Thymus (tissue), 11 donors: Measurements from ENCODE around the gene CCDC3. TPM values are rescaled to one million over a fixed set of nuclear protein-coding genes. Genes with fewer than 3 reads are reported as not detected.

Experiments
- DNase-seq, 9 donors: peaks; one replicate each; pipeline ENCODE4 v3.0.0-alpha.2; 2013; ENCODE audit warnings: low spot score in 9 of 9, low read depth in 6 of 9, missing footprints in 1 of 9
- H3K27ac ChIP-seq, 2 donors: one replicate each; pipeline ENCODE4 v1.5.1; 2013; ENCODE audit warnings: control low read depth in 1 of 2, low read depth in 1 of 2, low read length in 1 of 2, mild to moderate bottlenecking in 1 of 2, moderate library complexity in 1 of 2
- H3K27me3 ChIP-seq, 2 donors: one replicate each; pipeline ENCODE4 v1.5.1; 2013; ENCODE audit warnings: low read length in 1 of 2; ENCODE audit not compliant: control insufficient read depth in 2 of 2, insufficient read depth in 1 of 2
- H3K36me3 ChIP-seq, 2 donors: one replicate each; pipeline ENCODE4 v1.5.1; 2013; ENCODE audit warnings: low read length in 1 of 2, mild to moderate bottlenecking in 1 of 2, moderate library complexity in 1 of 2; ENCODE audit not compliant: control insufficient read depth in 2 of 2, insufficient read depth in 2 of 2
- H3K4me1 ChIP-seq, 2 donors: one replicate each; pipeline ENCODE4 v1.5.1; 2013; ENCODE audit warnings: low read length in 2 of 2; ENCODE audit not compliant: control insufficient read depth in 2 of 2, insufficient read depth in 2 of 2
- H3K4me3 ChIP-seq, 2 donors: one replicate each; pipeline ENCODE4 v1.5.1; 2013; ENCODE audit warnings: low read length in 2 of 2, control low read depth in 1 of 2, mild to moderate bottlenecking in 1 of 2
- H3K9me3 ChIP-seq, 2 donors: one replicate each; pipeline ENCODE4 v1.5.1; 2013; ENCODE audit warnings: low read length in 1 of 2, mild to moderate bottlenecking in 1 of 2; ENCODE audit not compliant: control insufficient read depth in 2 of 2, insufficient read depth in 1 of 2
- WGBS: extraction: QIAGEN DNeasy Blood & Tissue Kit; methylation state at CpG from one replicate; pipeline ENCODE4 v1.1.7; 2013; 5-methylcytosine and 5-hydroxymethylcytosine counted together
- polyA plus RNA-seq: library from polyadenylated mRNA; stranded (reverse); fragments of 200-250 nt; gene quantifications from one replicate; pipeline ENCODE4 v1.2.3, GENCODE V29; 2013
- total RNA-seq: library from RNA; stranded (reverse); fragments of 120-200 nt; gene quantifications from one replicate; pipeline ENCODE4 v1.2.4, GENCODE V29; 2013
- donor health status: healthy.

Gene CCDC3
- total and polyA plus RNA-seq, 2 donors: 17.3 to 52.4 TPM

- Histone ChIP-seq H3K9me3 (no peaks in the 10 kb centered on the region), H3K27me3 (no peaks in the 10 kb centered on the region), H3K36me3 (no peaks in the 10 kb centered on the region), H3K27ac (no peak overlapping the region), H3K4me1 (no peaks in the 10 kb centered on the region), H3K4me3 (no peak overlapping the region)
- WGBS: 99% methylated on average over 6 of the region's 6 CpGs
- no peak for DNase-seq
Observed at GRCh38 chr10:12928571-12928970, 72.9 kb downstream of the CCDC3 start.

GRCh38 chr10:12927896-12928295 lies 73.6 kb downstream of the CCDC3 start:
- 94% methylated on average over 1 of the region's 1 CpG for WGBS
- Histone ChIP-seq H3K4me3 (no peak overlapping the region), H3K27ac (no peak overlapping the region), H3K27me3 (no peaks in the 10 kb centered on the region), H3K4me1 (no peaks in the 10 kb centered on the region), H3K36me3 (no peaks in the 10 kb centered on the region), H3K9me3 (no peaks in the 10 kb centered on the region)
- DNase-seq: no peak

GRCh38 chr10:12925845-12926244 lies 75.7 kb downstream of the CCDC3 start:
- no peaks in the 10 kb centered on the region for H3K27me3 ChIP-seq
- DNase-seq: no peak
- no peaks in the 10 kb centered on the region for H3K9me3 ChIP-seq
- WGBS: 100% methylated on average over 1 of the region's 1 CpG
- H3K36me3 ChIP-seq: no peaks in the 10 kb centered on the region
- H3K4me3 ChIP-seq: no peak overlapping the region
- H3K4me1 ChIP-seq: no peaks in the 10 kb centered on the region
- no peak overlapping the region for H3K27ac ChIP-seq

- WGBS: 99% methylated on average over 5 of the region's 5 CpGs
Observed at GRCh38 chr10:12924911-12925310, 76.6 kb downstream of the CCDC3 start.

GRCh38 chr10:12922117-12922900 lies 79.2 kb downstream of the CCDC3 start:
- Histone ChIP-seq H3K4me3 (no peak overlapping the region), H3K27ac (no peak overlapping the region), H3K36me3 (no peaks in the 10 kb centered on the region), H3K4me1 (no peaks in the 10 kb centered on the region), H3K27me3 (no peaks in the 10 kb centered on the region), H3K9me3 (no peaks in the 10 kb centered on the region)
- 94% methylated on average over 13 of the region's 13 CpGs for WGBS
- DNase-seq: no peak

More at GRCh38 chr10:12924911-12925310, 76.6 kb downstream of the CCDC3 start:
- Histone ChIP-seq H3K4me3 (no peak overlapping the region), H3K36me3 (no peaks in the 10 kb centered on the region), H3K4me1 (no peaks in the 10 kb centered on the region), H3K27me3 (no peaks in the 10 kb centered on the region), H3K27ac (no peak overlapping the region), H3K9me3 (no peaks in the 10 kb centered on the region)
- no peak for DNase-seq

GRCh38 chr10:12921163-12921562 lies 80.3 kb downstream of the CCDC3 start:
- Histone ChIP-seq H3K4me3 (no peak overlapping the region), H3K9me3 (no peaks in the 10 kb centered on the region), H3K4me1 (no peaks in the 10 kb centered on the region), H3K36me3 (no peaks in the 10 kb centered on the region), H3K27ac (no peak overlapping the region), H3K27me3 (no peaks in the 10 kb centered on the region)
- WGBS: 92% methylated on average over 6 of the region's 6 CpGs
- DNase-seq: no peak

- DNase-seq: no peak
- no peaks in the 10 kb centered on the region for H3K27me3 ChIP-seq
- 99% methylated on average over 6 of the region's 6 CpGs for WGBS
- no peaks in the 10 kb centered on the region for H3K4me1 ChIP-seq
- no peaks in the 10 kb centered on the region for H3K36me3 ChIP-seq
- no peak overlapping the region for H3K4me3 ChIP-seq
- H3K9me3 ChIP-seq: no peaks in the 10 kb centered on the region
- H3K27ac ChIP-seq: no peak overlapping the region
Observed at GRCh38 chr10:12919574-12919973, 81.9 kb downstream of the CCDC3 start.

- H3K4me1 ChIP-seq: no peaks in the 10 kb centered on the region
- no peak for DNase-seq
- H3K36me3 ChIP-seq: no peaks in the 10 kb centered on the region
- no peak overlapping the region for H3K27ac ChIP-seq
- 96% methylated on average over 4 of the region's 4 CpGs for WGBS
- H3K4me3 ChIP-seq: no peak overlapping the region
- H3K9me3 ChIP-seq: no peaks in the 10 kb centered on the region
- H3K27me3 ChIP-seq: no peaks in the 10 kb centered on the region
Observed at GRCh38 chr10:12916587-12916986, 84.9 kb downstream of the CCDC3 start.

GRCh38 chr10:12915637-12916168 lies 85.8 kb downstream of the CCDC3 start:
- H3K4me3 ChIP-seq: no peak overlapping the region
- no peaks in the 10 kb centered on the region for H3K36me3 ChIP-seq
- no peaks in the 10 kb centered on the region for H3K9me3 ChIP-seq
- no peaks in the 10 kb centered on the region for H3K4me1 ChIP-seq
- no peak for DNase-seq
- WGBS: 98% methylated on average over 3 of the region's 3 CpGs
- no peak overlapping the region for H3K27ac ChIP-seq
- H3K27me3 ChIP-seq: no peaks in the 10 kb centered on the region
